Measurements from ENCODE around the gene GRIP1.

Gene GRIP1

DNA sequence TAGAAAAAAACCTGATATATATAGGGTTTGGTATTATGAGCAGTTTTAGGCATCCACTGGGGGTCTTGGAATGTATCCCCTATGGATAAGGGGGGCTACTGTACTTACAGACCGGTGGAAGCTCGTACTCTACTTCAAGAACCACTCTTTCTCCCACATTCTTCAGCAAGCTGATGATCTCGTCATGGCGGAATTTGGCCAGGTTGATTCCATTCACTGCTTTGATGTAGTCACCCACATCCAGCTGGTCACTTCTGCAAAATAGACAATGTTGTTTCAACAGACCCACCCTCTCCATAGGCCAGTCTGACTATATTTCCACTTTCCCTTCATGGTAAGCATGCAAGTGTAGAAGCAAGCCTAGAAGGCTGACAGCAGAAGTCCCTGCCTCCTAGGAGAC, 139.9 kb downstream of the GRIP1 start:
- Histone ChIP-seq H3K4me1 (no peaks in the 10 kb centered on the region), H3K36me3 (no peaks in the 10 kb centered on the region), H3K9me3 (no peaks in the 10 kb centered on the region), H3K4me3 (ENCODE audit: low read depth, low read length) (no peak overlapping the region), H3K27me3 (no peaks in the 10 kb centered on the region)
- TF ChIP-seq, protein P1, sequence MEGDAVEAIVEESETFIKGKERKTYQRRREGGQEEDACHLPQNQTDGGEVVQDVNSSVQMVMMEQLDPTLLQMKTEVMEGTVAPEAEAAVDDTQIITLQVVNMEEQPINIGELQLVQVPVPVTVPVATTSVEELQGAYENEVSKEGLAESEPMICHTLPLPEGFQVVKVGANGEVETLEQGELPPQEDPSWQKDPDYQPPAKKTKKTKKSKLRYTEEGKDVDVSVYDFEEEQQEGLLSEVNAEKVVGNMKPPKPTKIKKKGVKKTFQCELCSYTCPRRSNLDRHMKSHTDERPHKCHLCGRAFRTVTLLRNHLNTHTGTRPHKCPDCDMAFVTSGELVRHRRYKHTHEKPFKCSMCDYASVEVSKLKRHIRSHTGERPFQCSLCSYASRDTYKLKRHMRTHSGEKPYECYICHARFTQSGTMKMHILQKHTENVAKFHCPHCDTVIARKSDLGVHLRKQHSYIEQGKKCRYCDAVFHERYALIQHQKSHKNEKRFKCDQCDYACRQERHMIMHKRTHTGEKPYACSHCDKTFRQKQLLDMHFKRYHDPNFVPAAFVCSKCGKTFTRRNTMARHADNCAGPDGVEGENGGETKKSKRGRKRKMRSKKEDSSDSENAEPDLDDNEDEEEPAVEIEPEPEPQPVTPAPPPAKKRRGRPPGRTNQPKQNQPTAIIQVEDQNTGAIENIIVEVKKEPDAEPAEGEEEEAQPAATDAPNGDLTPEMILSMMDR (IDR thresholded peaks at IDR 0.05; ENCODE audit: low read depth, low read length) = no peak
- no peak for DNase-seq

DNA sequence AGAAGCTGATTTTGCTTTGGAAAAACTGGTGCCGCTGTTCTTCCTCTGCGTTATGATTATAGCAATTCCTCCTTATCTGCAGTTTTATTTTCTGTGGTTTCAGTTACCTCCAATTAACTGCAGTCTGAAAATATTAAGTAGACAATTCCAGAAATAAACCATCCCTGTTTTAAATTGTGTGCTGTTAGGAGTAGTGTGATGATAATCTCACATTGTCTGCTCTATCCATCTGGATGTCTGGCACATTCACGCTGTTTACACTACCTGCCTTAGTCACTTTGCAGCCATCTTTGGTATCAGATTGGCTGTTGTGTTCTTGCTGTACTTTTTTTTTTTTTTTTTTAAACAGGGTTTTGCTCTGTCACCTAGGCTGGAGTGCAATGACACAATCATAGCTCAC, 141.0 kb downstream of the GRIP1 start:
- no peak overlapping the region for H3K4me3 ChIP-seq (ENCODE audit: low read depth, low read length)
- no peaks in the 10 kb centered on the region for H3K4me1 ChIP-seq
- no peaks in the 10 kb centered on the region for H3K36me3 ChIP-seq
- DNase-seq = no peak
- TF ChIP-seq, protein P1 (IDR thresholded peaks at IDR 0.05; ENCODE audit: low read depth, low read length) = no peak
- no peaks in the 10 kb centered on the region for H3K27me3 ChIP-seq
- H3K9me3 ChIP-seq = no peaks in the 10 kb centered on the region

DNA sequence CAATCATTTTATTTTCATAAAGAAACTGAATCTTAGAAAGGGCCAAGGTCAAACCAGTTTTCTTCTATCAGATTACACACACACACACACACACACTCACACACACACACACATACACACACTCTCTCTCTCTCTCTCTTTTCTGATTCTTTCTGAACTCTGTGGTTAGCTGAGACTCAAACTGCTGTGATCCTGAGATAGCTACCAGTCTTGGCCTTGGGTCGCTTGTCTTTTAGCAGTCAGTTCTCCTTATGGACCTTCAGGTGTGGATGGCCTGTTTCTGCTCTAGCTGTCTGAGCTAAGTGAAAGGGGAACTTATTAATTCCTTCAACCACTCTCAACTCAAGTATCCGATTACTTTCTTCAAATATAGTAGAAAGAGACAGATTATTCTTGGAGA, 145.1 kb downstream of the GRIP1 start:
- TF ChIP-seq, protein P1 (IDR thresholded peaks at IDR 0.05; ENCODE audit: low read depth, low read length) = no peak
- Histone ChIP-seq H3K4me1 (no peaks in the 10 kb centered on the region), H3K4me3 (ENCODE audit: low read depth, low read length) (no peak overlapping the region), H3K36me3 (no peaks in the 10 kb centered on the region), H3K27me3 (no peaks in the 10 kb centered on the region), H3K9me3 (no peaks in the 10 kb centered on the region)
- DNase-seq = no peak

DNA sequence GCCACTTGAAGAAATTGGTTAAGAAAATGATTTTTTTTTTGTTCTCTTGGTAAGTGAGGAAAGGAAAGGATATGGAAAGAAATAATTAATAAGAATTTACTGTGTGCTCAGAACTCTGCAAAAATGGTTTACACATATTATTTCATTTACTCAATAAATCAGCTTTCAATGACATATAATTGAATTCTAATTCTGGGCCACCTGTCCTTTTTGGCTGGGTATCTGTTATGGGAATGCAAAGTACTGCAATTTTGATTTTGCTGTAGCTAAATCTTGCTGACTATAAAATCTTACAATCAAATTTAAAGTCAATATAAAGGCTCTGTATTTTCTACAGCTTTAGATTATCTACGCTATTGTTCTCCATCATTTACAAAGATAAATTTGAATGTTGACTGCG, 147.1 kb downstream of the GRIP1 start:
- Histone ChIP-seq H3K27me3 (no peaks in the 10 kb centered on the region), H3K4me1 (no peaks in the 10 kb centered on the region), H3K9me3 (no peaks in the 10 kb centered on the region), H3K4me3 (ENCODE audit: low read depth, low read length) (no peak overlapping the region), H3K36me3 (no peaks in the 10 kb centered on the region)
- no peak for DNase-seq
- TF ChIP-seq, protein P1 (IDR thresholded peaks at IDR 0.05; ENCODE audit: low read depth, low read length) = no peak

DNA sequence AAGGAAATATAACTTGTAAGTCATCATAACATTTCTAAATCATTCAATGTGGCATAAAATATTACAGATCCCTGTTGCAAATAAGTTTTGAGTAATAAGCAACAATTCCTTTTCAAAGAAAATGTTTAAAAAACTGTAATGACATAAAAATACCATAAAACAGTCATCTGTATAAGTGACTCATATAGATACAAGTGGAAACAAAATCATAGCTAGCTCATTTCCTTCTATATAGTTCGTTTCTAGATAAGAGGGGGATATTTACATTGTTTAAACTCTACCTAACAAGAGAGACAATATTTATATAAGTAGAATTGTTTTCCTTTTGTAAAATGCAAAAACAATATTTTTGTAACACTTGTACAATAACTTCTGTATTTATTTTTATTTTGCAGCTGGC, 148.9 kb downstream of the GRIP1 start:
- TF ChIP-seq, protein P1 (IDR thresholded peaks at IDR 0.05; ENCODE audit: low read depth, low read length) = no peak
- H3K36me3 ChIP-seq = no peaks in the 10 kb centered on the region
- no peak overlapping the region for H3K4me3 ChIP-seq (ENCODE audit: low read depth, low read length)
- H3K9me3 ChIP-seq = no peaks in the 10 kb centered on the region
- DNase-seq = no peak
- no peaks in the 10 kb centered on the region for H3K4me1 ChIP-seq
- no peaks in the 10 kb centered on the region for H3K27me3 ChIP-seq

DNA sequence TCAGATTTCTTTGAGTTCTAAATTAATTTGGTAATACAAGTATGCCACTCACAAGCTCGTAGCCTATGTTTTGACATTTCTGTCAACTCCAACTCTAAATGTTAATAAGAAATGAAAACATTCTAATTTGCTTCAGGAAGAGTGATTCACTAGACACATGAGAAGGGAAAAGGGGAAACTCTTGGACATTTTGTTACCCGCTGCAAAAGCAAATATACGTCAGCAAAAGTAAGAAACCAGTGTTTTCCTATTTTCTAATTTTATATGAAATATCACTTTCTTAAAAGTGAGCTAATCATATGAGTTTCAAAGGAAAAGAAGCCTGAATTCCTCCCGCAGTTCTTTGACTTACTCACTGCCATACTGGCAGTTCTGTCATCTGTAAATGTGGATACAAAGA, 162.3 kb downstream of the GRIP1 start:
- Histone ChIP-seq H3K27me3 (no peaks in the 10 kb centered on the region), H3K4me1 (no peaks in the 10 kb centered on the region), H3K9me3 (no peaks in the 10 kb centered on the region; the same call in 1 of the 2 replicates), H3K4me3 (ENCODE audit: low read depth, low read length) (no peak overlapping the region), H3K36me3 (no peaks in the 10 kb centered on the region)
- TF ChIP-seq, protein P1 (IDR thresholded peaks at IDR 0.05; ENCODE audit: low read depth, low read length) = no peak
- no peak for DNase-seq

All from BE2C (cell line).